SK-N-MC (cell line): ENCODE results near the gene RBPJL.

Source experiments
- EZH2 ChIP-seq: fragments of 200-600 bp; sonication (generic); IDR thresholded peaks from one replicate; pipeline ENCODE4 v1.6.1; 2017; ENCODE audit warnings: antibody characterized with exemption
- POLR2AphosphoS5 ChIP-seq: IDR thresholded peaks from 2 replicates; pipeline ENCODE4 v1.6.1; 2012; ENCODE audit warnings: mild to moderate bottlenecking, low read depth, low read length, borderline replicate concordance

GRCh38 chr20:45325371-45325770, 18.7 kb downstream of the RBPJL start:
- TF ChIP-seq POLR2AphosphoS5 (no peak), EZH2 (no peak)
